CD4-positive, alpha-beta T cell treated with Interleukin-6 for 4 hours (primary cell): ENCODE data around the gene UGT1A1.
"Not testable (repeated sequence)": the region's sequence is repeated elsewhere in the genome, so short reads cannot be mapped to it uniquely, and the experiment has no call there.

ENCODE experiments used
- DNase-seq: peaks from one replicate; pipeline ENCODE4 v3.0.0-alpha.2; 2020; ENCODE audit warnings: mixed read lengths

Gene UGT1A1

DNA sequence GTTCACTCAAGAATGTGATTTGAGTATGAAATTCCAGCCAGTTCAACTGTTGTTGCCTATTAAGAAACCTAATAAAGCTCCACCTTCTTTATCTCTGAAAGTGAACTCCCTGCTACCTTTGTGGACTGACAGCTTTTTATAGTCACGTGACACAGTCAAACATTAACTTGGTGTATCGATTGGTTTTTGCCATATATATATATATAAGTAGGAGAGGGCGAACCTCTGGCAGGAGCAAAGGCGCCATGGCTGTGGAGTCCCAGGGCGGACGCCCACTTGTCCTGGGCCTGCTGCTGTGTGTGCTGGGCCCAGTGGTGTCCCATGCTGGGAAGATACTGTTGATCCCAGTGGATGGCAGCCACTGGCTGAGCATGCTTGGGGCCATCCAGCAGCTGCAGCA lies at the start of gene UGT1A1:
TSS of gene UGT1A1 (plus strand) at position 228 of the 400 bp plus-strand sequence. CDS start at position 246, 18 bp downstream.
- no peak for DNase-seq

DNA sequence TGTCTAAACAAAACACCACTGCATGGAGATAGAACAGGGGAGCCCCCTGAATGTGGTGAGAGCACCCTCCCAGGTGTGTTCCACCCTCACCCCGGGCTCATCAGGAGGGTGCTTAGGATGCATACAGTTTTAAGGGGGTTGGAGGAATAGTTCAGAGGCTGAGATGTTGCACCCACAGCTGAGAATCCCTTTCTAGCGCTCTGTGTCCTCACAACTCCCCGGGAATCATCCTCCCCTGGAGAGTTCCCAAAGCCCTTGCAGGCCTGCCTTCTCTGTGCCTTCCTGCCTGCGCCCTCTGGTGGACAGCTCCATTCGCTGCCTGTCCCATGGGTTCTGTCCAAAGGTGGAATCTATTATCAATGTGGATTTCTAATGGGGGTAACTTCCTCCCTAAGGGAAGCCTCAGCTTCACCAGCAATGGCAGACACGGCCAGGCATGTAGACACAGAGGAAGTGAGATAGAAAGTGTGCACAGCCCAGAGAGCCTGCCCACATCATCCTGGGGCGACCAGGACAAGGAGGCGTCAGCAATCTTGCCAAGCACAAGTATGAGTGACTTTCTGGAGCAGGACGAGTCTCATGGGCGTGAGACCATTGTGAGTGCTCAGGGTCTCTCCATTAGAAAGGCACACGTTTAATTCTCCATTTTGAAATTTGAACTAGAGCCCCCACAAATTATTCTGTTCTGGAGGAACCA lies 48.6 kb upstream of the UGT1A1 start:
- DNase-seq: peak; percentile 66

DNA sequence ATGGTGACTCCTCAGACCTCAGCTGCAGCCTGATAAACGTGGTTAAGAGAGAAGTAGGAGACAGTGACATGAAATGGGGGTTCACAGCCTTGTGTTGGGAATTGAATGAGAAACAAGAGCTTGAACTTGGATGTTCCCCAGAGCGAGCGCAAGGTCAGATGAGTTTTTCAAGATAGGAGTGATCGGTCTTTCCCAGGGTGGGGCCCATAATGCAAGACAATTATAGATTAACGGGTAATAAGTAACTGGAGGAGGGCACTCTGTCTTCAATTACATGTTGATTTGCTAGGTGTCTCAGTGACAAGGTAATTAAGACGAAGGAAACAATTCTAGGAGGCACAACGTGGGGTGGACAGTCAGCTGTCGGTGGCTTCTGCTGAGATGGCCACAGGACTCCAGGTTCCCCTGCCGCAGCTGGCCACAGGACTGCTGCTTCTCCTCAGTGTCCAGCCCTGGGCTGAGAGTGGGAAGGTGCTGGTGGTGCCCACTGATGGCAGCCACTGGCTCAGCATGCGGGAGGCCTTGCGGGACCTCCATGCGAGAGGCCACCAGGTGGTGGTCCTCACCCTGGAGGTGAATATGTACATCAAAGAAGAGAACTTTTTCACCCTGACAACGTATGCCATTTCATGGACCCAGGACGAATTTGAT lies 47.3 kb upstream of the UGT1A1 start, which contains the start of gene UGT1A5:
TSS of gene UGT1A5 (plus strand) at position 297 of the 651 bp plus-strand sequence. CDS start at position 382, 85 bp downstream.
- DNase-seq: no peak

DNA sequence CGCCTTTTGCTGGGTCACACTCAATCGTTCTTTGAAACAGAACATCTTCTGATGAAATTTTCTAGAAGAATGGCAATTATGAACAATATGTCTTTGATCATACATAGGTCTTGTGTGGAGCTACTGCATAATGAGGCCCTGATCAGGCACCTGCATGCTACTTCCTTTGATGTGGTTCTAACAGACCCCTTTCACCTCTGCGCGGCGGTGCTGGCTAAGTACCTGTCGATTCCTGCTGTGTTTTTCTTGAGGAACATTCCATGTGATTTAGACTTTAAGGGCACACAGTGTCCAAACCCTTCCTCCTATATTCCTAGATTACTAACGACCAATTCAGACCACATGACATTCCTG lies 46.8 kb upstream of the UGT1A1 start:
- DNase-seq: no peak

GRCh38 chr2:233714121-233714520 lies 45.9 kb upstream of the UGT1A1 start:
- no peak for DNase-seq

GRCh38 chr2:233718552-233718951 lies 41.5 kb upstream of the UGT1A1 start, which contains the start of gene UGT1A4:
Gene UGT1A4 (plus strand): TSS chr2:233718736. CDS start chr2:233718821, 85 bp downstream.
- no peak for DNase-seq

- DNase-seq: no peak
Measured at GRCh38 chr2:233728723-233729301, 31.3 kb upstream of the UGT1A1 start, which contains the start of gene UGT1A3. Gene UGT1A3 (plus strand): TSS chr2:233729042. CDS start chr2:233729127, 85 bp downstream.

GRCh38 chr2:233736868-233737653 lies 23.0 kb upstream of the UGT1A1 start:
- not testable (repeated sequence) for DNase-seq

DNA sequence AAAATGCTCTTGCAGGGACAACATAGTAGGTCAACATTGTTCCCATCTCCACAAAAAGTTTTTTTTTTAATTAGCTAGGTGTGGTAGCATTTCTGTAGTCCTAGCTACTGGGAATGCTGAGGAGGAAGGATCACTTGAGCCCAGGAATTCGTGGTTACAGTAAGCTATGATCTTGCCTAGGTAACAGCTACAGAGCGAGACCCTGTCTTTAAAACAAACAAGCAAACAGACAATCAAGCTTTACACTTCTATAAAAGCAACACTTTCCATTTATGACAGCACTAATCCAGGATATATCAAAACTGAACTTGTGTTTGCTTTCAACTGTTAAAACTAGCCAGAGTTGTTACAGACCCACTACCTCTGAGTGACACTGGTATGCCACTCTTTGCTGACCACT lies 19.2 kb upstream of the UGT1A1 start:
- DNase-seq: no peak

GRCh38 chr2:233743464-233744259 lies 16.4 kb upstream of the UGT1A1 start:
- no peak for DNase-seq

GRCh38 chr2:233745073-233745755 lies 14.9 kb upstream of the UGT1A1 start:
- no peak for DNase-seq

DNA sequence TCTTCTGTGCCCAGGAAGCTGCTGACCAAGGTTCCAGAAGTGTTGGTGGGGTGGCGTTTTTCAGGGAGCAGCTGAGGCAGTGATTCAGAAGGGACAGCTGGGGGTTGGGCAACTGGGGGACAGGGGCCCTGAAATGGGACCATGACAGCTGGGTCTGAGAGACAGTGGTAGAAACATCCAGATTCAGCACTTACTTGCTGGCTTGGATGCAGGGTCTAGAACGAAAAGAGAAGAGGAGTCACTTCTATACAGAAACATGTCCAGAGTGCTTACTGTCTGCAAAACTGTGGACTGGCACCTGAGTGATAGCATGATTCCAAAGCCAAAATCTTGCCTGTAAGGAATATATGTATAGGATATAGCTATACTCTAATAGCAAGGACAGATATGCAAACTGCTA lies 14.2 kb upstream of the UGT1A1 start:
- DNase-seq: not testable (repeated sequence)

- no peak for DNase-seq
Measured at GRCh38 chr2:233746475-233747282, 13.4 kb upstream of the UGT1A1 start.

DNA sequence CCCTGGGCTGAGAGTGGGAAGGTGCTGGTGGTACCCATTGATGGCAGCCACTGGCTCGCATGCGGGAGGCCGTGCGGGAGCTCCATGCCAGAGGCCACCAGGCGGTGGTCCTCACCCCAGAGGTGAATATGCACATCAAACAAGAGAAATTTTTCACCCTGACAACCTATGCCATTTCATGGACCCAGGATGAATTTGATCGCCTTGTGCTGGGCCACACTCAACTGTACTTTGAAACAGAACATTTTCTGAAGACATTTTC lies 12.9 kb upstream of the UGT1A1 start:
- DNase-seq: no peak

DNA sequence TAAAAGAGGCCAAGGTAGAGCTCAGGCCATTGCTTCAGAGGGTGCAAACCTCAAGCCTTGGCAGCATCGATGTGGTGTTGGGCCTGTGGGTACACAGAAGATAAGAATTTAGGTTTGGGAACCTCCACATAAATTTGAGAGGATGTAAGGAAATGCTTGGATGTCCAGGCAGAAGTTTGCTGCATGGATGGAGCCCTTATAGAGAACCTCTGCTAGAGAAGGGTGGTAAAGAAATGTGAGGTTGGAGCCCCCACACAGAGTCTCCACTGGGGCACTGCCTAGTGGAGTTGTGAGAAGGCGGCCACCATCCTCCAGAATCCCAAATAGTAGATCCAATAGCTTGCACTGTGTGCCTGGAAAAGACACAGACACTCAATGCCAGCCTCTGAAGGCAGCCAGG lies 9.4 kb upstream of the UGT1A1 start:
- DNase-seq: not testable (repeated sequence)

DNA sequence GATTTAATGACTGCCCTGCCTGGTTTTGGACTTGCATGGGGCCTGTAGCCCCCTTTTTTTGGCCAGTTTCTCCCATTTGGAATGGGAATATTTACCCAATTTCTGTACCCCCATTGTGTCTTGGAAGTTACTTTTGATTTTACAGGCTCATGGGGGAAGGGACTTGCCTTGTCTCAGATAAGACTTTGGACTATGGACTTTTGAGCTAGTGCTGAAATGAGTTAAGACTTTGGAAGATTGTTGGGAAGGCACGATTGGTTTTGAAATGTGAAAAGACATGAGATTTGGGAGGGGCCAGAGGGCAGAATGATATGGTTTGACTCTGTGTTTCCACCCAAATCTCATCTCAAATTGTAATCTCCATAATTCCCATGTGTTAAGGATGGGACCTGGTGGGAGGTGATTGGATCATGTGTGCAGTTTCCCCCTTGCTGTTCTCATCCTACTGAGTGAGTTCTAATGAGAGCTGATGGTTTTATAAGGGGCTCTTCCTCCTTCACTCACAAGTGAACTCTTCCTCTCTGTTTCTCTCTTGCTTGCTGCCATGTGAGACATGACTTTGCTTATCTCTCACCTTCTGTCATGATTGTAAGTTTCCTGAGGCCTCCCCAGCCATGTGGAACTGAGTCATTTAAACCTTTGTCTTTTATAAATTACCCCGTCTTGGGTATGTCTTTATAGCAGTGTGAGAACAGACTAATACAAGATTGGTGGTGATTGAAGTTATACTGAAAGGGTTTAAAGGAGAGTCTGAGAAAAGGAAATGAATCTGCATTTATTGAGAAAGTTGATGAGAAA lies 8.7 kb upstream of the UGT1A1 start:
- not testable (repeated sequence) for DNase-seq

GRCh38 chr2:233754872-233755611 lies 5.0 kb upstream of the UGT1A1 start:
- DNase-seq: no peak

DNA sequence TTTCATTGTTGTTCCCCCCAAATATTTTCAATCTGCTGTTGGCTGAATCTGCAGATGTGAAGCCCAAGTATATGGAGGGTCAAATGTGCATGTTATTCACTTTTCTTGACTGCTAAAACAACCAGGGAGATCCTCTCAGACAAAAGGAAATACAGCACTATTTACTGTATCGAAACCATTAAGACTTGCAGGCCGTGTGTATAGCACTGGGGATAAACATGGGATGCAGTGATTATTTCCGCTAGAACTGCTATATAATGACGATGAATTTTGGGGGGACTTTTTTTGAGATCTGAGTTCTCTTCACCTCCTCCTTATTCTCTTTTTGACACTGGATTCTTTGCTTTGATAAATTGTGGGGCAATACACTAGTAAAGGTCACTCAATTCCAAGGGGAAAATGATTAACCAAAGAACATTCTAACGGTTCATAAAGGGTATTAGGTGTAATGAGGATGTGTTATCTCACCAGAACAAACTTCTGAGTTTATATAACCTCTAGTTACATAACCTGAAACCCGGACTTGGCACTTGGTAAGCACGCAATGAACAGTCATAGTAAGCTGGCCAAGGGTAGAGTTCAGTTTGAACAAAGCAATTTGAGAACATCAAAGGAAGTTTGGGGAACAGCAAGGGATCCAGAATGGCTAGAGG lies 3.5 kb upstream of the UGT1A1 start:
- no peak for DNase-seq

DNA sequence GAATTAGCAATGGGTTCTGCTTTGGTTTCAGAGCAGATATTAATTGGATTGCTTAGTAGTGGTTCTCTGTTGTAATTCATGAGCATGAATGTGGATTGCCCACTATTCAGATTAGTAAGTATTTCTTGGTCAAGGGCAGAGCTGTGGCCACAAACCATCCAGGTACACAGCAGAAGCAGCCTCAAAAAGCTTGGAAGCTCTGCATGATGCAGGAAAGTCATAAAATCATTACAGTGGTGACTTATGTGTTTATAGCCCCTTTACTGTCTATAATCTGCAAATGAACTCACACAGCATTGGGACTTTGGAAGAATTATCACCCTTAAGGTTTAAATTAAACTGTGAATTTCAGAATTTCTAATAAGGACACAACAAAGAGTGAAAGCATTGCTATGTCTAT lies 1.9 kb upstream of the UGT1A1 start:
- DNase-seq: no peak
